ENCODE measurements around the gene EFCAB9.
"Not testable (repeated sequence)": the region's sequence is repeated elsewhere in the genome, so short reads cannot be mapped to it uniquely, and the experiment has no call there.

DNA sequence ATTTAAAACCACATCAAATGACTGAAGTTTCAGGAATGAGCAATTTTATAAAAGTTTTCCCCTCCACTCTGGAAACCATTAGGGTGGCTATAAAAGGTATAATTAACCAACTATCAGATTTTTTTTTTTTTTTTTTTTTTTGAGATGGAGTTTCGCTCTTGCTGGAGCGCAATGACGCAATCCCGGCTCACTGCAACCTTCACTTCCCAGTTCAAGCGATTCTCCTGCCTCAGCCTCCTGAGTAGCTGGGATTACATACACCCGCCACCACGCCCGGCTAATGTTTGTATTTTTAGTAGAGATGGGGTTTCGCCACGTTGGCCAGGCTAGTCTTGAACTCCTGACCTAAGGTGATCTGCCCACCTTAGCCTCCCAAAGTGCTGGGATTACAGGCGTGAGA lies 12.0 kb downstream of the EFCAB9 start:
- TF ChIP-seq, protein P1, sequence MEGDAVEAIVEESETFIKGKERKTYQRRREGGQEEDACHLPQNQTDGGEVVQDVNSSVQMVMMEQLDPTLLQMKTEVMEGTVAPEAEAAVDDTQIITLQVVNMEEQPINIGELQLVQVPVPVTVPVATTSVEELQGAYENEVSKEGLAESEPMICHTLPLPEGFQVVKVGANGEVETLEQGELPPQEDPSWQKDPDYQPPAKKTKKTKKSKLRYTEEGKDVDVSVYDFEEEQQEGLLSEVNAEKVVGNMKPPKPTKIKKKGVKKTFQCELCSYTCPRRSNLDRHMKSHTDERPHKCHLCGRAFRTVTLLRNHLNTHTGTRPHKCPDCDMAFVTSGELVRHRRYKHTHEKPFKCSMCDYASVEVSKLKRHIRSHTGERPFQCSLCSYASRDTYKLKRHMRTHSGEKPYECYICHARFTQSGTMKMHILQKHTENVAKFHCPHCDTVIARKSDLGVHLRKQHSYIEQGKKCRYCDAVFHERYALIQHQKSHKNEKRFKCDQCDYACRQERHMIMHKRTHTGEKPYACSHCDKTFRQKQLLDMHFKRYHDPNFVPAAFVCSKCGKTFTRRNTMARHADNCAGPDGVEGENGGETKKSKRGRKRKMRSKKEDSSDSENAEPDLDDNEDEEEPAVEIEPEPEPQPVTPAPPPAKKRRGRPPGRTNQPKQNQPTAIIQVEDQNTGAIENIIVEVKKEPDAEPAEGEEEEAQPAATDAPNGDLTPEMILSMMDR (IDR thresholded peaks at IDR 0.05) = not testable (repeated sequence)
- TF ChIP-seq EP300 (IDR thresholded peaks at IDR 0.05) = not testable (repeated sequence)

Measured in suprapubic skin (tissue), 3 donors.